Measurements from ENCODE around the gene MAB21L2.

DNA sequence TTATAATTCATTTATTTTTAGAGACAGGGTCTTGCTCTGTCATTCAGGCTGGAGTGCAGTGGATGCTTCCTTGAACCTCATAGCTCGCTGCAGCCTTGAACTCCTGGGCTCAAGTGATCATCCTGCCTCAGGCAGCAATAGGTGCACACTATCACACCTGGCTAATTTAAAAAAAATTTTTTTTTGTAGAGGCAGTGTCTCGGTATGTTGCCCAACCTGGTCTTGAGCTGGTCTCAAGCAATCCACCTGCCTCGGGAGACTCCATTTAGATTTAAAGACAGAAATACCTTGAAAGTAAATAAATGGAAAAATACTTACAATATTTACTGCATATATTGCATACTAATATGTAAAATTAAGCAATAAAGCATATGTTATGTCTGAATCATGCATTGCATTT is 40.3 kb upstream of the MAB21L2 start:
- TF ChIP-seq CTCF (IDR thresholded peaks at IDR 0.05) = no peak
- no peak for TF ChIP-seq POLR2A (IDR thresholded peaks at IDR 0.05)
